ENCODE results near the gene NXPE4.
"Not testable (repeated sequence)": the region's sequence is repeated elsewhere in the genome, so short reads cannot be mapped to it uniquely, and the experiment has no call there.

NXPE4 gene

GRCh38 chr11:114595571-114595970 lies at the start of gene NXPE4:
TSS of gene NXPE4 (minus strand) at chr11:114595786. CDS start at chr11:114594759, 1,027 bp downstream.
- DNase-seq (ENCODE audit: low read depth in 1 of 2, low spot score in 1 of 2): no peak

- not testable (repeated sequence) for DNase-seq (ENCODE audit: low read depth in 1 of 2, low spot score in 1 of 2)
These were observed 43.9 kb upstream of the NXPE4 start for GRCh38 chr11:114639440-114639839.

- not testable (repeated sequence) for DNase-seq (ENCODE audit: low read depth in 1 of 2, low spot score in 1 of 2)
These were observed 35.9 kb upstream of the NXPE4 start for GRCh38 chr11:114631445-114631965.

- DNase-seq (ENCODE audit: low read depth in 1 of 2, low spot score in 1 of 2): no peak
These were observed 29.7 kb upstream of the NXPE4 start for GRCh38 chr11:114625294-114625693.

GRCh38 chr11:114624455-114625207 lies 29.0 kb upstream of the NXPE4 start:
- no peak for DNase-seq (ENCODE audit: low read depth in 1 of 2, low spot score in 1 of 2)

GRCh38 chr11:114623720-114624119 lies 28.1 kb upstream of the NXPE4 start:
- no peak for DNase-seq (ENCODE audit: low read depth in 1 of 2, low spot score in 1 of 2)

GRCh38 chr11:114622858-114623257 lies 27.3 kb upstream of the NXPE4 start:
- no peak for DNase-seq (ENCODE audit: low read depth in 1 of 2, low spot score in 1 of 2)

GRCh38 chr11:114621950-114622809 lies 26.6 kb upstream of the NXPE4 start:
- DNase-seq (ENCODE audit: low read depth in 1 of 2, low spot score in 1 of 2): no peak

- no peak for DNase-seq (ENCODE audit: low read depth in 1 of 2, low spot score in 1 of 2)
These were observed 25.5 kb upstream of the NXPE4 start for GRCh38 chr11:114621072-114621471.

GRCh38 chr11:114619659-114620173 lies 24.1 kb upstream of the NXPE4 start:
- DNase-seq (ENCODE audit: low read depth in 1 of 2, low spot score in 1 of 2): no peak

GRCh38 chr11:114618139-114618538 lies 22.6 kb upstream of the NXPE4 start:
- DNase-seq (ENCODE audit: low read depth in 1 of 2, low spot score in 1 of 2): no peak

GRCh38 chr11:114617157-114618124 lies 21.9 kb upstream of the NXPE4 start:
- DNase-seq (ENCODE audit: low read depth in 1 of 2, low spot score in 1 of 2): no peak

- DNase-seq (ENCODE audit: low read depth in 1 of 2, low spot score in 1 of 2): no peak
These were observed 20.9 kb upstream of the NXPE4 start for GRCh38 chr11:114616516-114616915.

- no peak for DNase-seq (ENCODE audit: low read depth in 1 of 2, low spot score in 1 of 2)
These were observed 20.1 kb upstream of the NXPE4 start for GRCh38 chr11:114615448-114616361.

- no peak for DNase-seq (ENCODE audit: low read depth in 1 of 2, low spot score in 1 of 2)
These were observed 18.6 kb upstream of the NXPE4 start for GRCh38 chr11:114614127-114614720.

- DNase-seq (ENCODE audit: low read depth in 1 of 2, low spot score in 1 of 2): not testable (repeated sequence)
These were observed 17.5 kb upstream of the NXPE4 start for GRCh38 chr11:114613094-114613493.

- no peak for DNase-seq (ENCODE audit: low read depth in 1 of 2, low spot score in 1 of 2)
These were observed 17.1 kb upstream of the NXPE4 start for GRCh38 chr11:114612686-114613085.

GRCh38 chr11:114612199-114612598 lies 16.6 kb upstream of the NXPE4 start:
- DNase-seq (ENCODE audit: low read depth in 1 of 2, low spot score in 1 of 2): not testable (repeated sequence)
